Heart left ventricle (tissue), 13 donors: Measurements from ENCODE around the gene FKBP8.

ENCODE experiments used
- POLR2A ChIP-seq, 2 donors: fragments of 450-650 bp; IDR thresholded peaks; one replicate each; pipeline ENCODE4 v1.6.1; 2017; ENCODE audit warnings: antibody characterized with exemption in 2 of 2, mild to moderate bottlenecking in 2 of 2, moderate library complexity in 2 of 2
- TF ChIP-seq, protein P1 (sequence below), 12 donors: fragments of 200-600 bp; sonication (generic) in 4 of 12; IDR thresholded peaks; one replicate each; pipeline versions ENCODE4 v1.5.0 to v1.8.0; 2018 to 2022; ENCODE audit warnings: antibody characterized with exemption in 12 of 12, mild to moderate bottlenecking in 5 of 12
- donor health status: ischemic (EF 13 %, LVEDD 7.1; RV severe dilation, severe dysfunction).
- donor health status: DM: no; HTN: yes; CAD: no.
- donor health status: DM: no; HTN: no; CAD: no.
- donor health status: ischemic (EF 25% LVEDD 6.9; RV normal size, moderate dysfunction).
- donor health status: ischemic (EF 25% LVEDD 5.7; RV mildly dilated, moderate dysfunction).
- donor health status: ischemic (EF 35%, LVEDD 5.7; RV mildly dilated, moderate dysfunction).
- donor health status: nonischemic (EF 11% LVEDD 7.7; RV severe dilation, severe dysfunction).
- donor health status: DM: yes; HTN: yes; CAD: no.
- donor health status: PGD.
- donor health status: ischemic (EF 29% LVEDD 5.4; RV normal size, mild dysfunction).
- donor health status: nonischemic (EF 23%, LVEDD 6.1; RV moderate dilation, normal function).

DNA sequence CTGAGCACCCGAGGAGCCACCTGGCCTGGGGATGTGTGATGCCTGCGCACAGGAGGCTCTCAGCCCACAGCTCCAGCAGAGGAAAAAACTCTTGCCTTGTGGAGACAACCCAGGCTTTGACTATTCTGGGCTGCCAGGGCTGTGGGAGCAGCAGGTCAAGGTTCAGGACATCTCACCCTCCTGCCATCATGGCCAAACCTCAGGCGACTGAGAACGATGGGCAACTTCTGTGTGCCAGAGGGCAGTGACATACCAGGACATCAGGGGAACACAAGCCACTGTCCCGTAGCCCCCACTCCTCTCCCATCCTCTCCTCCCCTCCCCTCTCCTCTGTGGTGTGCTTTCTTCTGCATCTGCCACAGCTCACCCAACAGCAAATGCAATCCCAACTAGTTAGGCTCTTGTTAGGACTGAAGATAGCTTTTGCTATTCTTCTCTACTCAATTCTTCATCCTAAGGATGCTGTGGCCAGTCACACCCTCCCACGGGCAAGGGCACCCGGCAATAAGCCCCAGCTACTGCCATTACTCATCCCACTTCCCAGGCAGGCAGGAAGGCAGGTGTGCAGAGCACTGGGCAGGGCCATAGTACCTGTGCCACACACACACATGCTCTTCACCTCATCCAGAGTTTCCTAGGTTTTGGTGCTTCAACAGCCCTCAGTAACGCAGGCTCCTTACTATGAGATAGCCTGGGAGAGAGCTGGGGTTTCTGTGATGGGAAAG, 38.3 kb downstream of the FKBP8 start:
- TF ChIP-seq, protein P1, sequence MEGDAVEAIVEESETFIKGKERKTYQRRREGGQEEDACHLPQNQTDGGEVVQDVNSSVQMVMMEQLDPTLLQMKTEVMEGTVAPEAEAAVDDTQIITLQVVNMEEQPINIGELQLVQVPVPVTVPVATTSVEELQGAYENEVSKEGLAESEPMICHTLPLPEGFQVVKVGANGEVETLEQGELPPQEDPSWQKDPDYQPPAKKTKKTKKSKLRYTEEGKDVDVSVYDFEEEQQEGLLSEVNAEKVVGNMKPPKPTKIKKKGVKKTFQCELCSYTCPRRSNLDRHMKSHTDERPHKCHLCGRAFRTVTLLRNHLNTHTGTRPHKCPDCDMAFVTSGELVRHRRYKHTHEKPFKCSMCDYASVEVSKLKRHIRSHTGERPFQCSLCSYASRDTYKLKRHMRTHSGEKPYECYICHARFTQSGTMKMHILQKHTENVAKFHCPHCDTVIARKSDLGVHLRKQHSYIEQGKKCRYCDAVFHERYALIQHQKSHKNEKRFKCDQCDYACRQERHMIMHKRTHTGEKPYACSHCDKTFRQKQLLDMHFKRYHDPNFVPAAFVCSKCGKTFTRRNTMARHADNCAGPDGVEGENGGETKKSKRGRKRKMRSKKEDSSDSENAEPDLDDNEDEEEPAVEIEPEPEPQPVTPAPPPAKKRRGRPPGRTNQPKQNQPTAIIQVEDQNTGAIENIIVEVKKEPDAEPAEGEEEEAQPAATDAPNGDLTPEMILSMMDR (IDR thresholded peaks at IDR 0.05), result no peak
- no peak for TF ChIP-seq POLR2A (IDR thresholded peaks at IDR 0.05)
